A673 (cell line): ENCODE measurements around the gene TCF7.

Experiments used
- EZH2 ChIP-seq: fragments of 200-600 bp; sonication (generic); IDR thresholded peaks from 2 replicates; pipeline ENCODE4 v1.6.1; 2017; ENCODE audit warnings: borderline replicate concordance, low read depth, mild to moderate bottlenecking, mixed read lengths, antibody characterized with exemption, low read length; ENCODE audit not compliant: poor library complexity, severe bottlenecking
- TF ChIP-seq, protein P1 (sequence below): fragments of 300-800, 200-600 bp; sonication (generic); conservative IDR thresholded peaks from 2 replicates; pipeline ENCODE4 v1.5.1; 2017; ENCODE audit warnings: low read depth, mild to moderate bottlenecking, antibody characterized with exemption, low read length, moderate library complexity, mixed read lengths

DNA sequence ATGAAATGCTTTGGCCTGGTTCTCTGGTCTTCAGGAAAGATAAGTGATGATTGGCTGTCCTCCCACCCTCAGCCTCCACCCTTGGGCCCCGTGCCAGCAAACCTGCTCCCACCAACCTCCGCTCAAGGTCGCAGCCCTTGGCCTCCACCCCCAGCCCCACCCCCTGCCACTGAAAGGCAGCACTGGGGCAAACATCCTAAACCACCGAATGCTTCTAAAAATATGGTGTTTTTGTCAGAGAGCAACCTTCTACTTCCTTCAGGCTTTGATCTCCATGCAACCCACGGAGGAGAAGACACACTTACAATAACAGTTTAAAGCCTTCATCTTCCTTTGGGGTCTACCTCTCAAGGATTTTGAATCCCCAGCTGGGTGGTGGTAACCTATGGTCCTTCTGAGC, 24.0 kb upstream of the TCF7 start:
- TF ChIP-seq, protein P1, sequence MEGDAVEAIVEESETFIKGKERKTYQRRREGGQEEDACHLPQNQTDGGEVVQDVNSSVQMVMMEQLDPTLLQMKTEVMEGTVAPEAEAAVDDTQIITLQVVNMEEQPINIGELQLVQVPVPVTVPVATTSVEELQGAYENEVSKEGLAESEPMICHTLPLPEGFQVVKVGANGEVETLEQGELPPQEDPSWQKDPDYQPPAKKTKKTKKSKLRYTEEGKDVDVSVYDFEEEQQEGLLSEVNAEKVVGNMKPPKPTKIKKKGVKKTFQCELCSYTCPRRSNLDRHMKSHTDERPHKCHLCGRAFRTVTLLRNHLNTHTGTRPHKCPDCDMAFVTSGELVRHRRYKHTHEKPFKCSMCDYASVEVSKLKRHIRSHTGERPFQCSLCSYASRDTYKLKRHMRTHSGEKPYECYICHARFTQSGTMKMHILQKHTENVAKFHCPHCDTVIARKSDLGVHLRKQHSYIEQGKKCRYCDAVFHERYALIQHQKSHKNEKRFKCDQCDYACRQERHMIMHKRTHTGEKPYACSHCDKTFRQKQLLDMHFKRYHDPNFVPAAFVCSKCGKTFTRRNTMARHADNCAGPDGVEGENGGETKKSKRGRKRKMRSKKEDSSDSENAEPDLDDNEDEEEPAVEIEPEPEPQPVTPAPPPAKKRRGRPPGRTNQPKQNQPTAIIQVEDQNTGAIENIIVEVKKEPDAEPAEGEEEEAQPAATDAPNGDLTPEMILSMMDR: no peak
- TF ChIP-seq EZH2: no peak
